Sigmoid colon (tissue), 7 donors: Measurements from ENCODE around the gene ADCY1. TPM values are rescaled to one million over a fixed set of nuclear protein-coding genes. Genes with fewer than 3 reads are reported as not detected.

ENCODE experiments used
- DNase-seq: peaks from one replicate; pipeline ENCODE4 v3.0.0-alpha.2; 2019
- H3K27ac ChIP-seq, 4 donors: fragments of 200-600 bp; sonication (generic); one replicate each; pipeline ENCODE4 v1.5.1; 2016 to 2019; ENCODE audit warnings: mild to moderate bottlenecking in 1 of 4
- H3K27me3 ChIP-seq, 3 donors: fragments of 200-600 bp; sonication (generic); one replicate each; pipeline ENCODE4 v1.5.1; 2019; ENCODE audit warnings: mild to moderate bottlenecking in 1 of 3
- H3K36me3 ChIP-seq, 4 donors: fragments of 200-600 bp; sonication (generic); one replicate each; pipeline ENCODE4 v1.5.1; 2016 to 2019
- H3K4me1 ChIP-seq, 4 donors: fragments of 200-600 bp; sonication (generic); one replicate each; pipeline ENCODE4 v1.5.1; 2017 to 2019
- H3K4me3 ChIP-seq, 4 donors: fragments of 200-600 bp; sonication (generic); one replicate each; pipeline ENCODE4 v1.5.1; 2017 to 2019; ENCODE audit warnings: mild to moderate bottlenecking in 2 of 4, moderate library complexity in 1 of 4
- H3K9me3 ChIP-seq, 4 donors: fragments of 200-600 bp in 3 of 4; sonication (generic) in 3 of 4; one replicate each; pipeline versions ENCODE4 v1.5.1 to v1.6.1; 2013 to 2019
- EP300 ChIP-seq, 4 donors: sonication (generic); formaldehyde crosslinking; IDR thresholded peaks; one replicate each; pipeline ENCODE4 v1.6.1; 2017; ENCODE audit warnings: antibody characterized with exemption in 4 of 4
- POLR2A ChIP-seq, 2 donors: fragments of 450-650 bp; IDR thresholded peaks; one replicate each; pipeline ENCODE4 v1.6.1; 2016; ENCODE audit warnings: antibody characterized with exemption in 2 of 2, mild to moderate bottlenecking in 2 of 2, moderate library complexity in 2 of 2
- POLR2AphosphoS5 ChIP-seq, 4 donors: sonication (generic); formaldehyde crosslinking; IDR thresholded peaks; one replicate each; pipeline ENCODE4 v1.6.1; 2017; ENCODE audit warnings: antibody characterized with exemption in 4 of 4
- WGBS, 2 donors: extraction: QIAGEN DNeasy Blood & Tissue Kit; methylation state at CpG; one replicate each; pipeline ENCODE4 v1.1.7; 2013; 5-methylcytosine and 5-hydroxymethylcytosine counted together
- intact Hi-C: fragments of 100-400 bp; cut with DNase I; formaldehyde crosslinking; loops from one replicate; pipeline ENCODE4 v1.15.1; 2023
- polyA plus RNA-seq, 3 donors: library from polyadenylated mRNA; stranded (reverse); fragments of 200-250 nt; gene quantifications; one replicate each; pipeline ENCODE4 v1.2.3, GENCODE V29; 2013
- total RNA-seq, 4 donors: library from RNA; depleted of rRNA; stranded (reverse); fragments of >200 nt; gene quantifications; one replicate each; pipeline ENCODE4 v1.1.0, GENCODE V29; 2016
- TF ChIP-seq, protein P1 (sequence below), 4 experiments: fragments of 450-650 bp in 3 of 4; fragments of 200-600 bp in 1 of 4; IDR thresholded peaks; one replicate each; pipeline ENCODE4 v1.5.1; 2016 to 2019; ENCODE audit warnings: antibody characterized with exemption in 4 of 4, mild to moderate bottlenecking in 3 of 4, moderate library complexity in 2 of 4
- donor health status: healthy with polysubstance abuse.
- donor health status: Bipolar disorder and iron deficiency.
- donor health status: healthy.

The ADCY1 gene
- total and polyA plus RNA-seq, 7 donors, result 0.23 to 0.71 (median 0.55) TPM

DNA sequence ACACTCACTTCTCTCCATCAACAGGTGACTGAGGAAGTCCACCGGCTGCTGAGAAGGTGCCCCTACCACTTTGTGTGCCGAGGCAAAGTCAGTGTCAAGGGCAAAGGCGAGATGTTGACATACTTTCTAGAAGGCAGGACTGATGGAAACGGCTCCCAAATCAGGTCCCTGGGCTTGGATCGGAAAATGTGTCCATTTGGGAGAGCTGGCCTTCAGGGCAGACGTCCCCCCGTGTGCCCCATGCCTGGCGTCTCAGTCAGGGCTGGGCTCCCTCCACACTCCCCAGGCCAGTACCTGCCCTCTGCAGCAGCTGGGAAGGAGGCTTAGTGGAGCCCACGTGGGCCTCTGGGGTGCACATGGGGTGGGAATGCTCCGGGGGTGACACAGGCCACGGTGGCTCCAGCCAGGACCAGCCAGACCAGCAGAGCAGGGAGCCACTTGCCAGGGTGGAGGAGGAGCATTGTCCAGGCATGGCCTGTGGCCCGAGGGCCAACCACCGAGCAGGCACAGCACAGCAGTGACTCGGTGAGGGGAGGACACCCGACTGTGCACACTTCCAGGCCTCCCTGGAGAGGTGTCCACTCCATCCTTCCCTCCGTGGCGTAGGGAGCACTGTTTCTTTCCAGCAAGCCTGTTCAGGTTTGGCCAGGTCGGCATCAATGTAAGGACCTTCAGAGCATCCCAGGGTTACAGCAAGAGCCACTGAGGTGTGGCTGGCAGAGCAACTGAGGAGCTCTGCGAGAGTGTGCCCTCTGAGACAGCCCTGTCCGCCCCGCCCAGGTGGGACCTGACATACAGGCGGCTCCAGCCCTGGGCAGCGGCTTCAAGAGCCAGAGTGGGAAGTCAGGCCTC is 139.7 kb downstream of the ADCY1 start:
- H3K4me1 ChIP-seq, result no peaks in the 10 kb centered on the region
- intact Hi-C loops, result no loop called here
- TF ChIP-seq, protein P1, sequence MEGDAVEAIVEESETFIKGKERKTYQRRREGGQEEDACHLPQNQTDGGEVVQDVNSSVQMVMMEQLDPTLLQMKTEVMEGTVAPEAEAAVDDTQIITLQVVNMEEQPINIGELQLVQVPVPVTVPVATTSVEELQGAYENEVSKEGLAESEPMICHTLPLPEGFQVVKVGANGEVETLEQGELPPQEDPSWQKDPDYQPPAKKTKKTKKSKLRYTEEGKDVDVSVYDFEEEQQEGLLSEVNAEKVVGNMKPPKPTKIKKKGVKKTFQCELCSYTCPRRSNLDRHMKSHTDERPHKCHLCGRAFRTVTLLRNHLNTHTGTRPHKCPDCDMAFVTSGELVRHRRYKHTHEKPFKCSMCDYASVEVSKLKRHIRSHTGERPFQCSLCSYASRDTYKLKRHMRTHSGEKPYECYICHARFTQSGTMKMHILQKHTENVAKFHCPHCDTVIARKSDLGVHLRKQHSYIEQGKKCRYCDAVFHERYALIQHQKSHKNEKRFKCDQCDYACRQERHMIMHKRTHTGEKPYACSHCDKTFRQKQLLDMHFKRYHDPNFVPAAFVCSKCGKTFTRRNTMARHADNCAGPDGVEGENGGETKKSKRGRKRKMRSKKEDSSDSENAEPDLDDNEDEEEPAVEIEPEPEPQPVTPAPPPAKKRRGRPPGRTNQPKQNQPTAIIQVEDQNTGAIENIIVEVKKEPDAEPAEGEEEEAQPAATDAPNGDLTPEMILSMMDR (IDR thresholded peaks at IDR 0.05), result no peak
- TF ChIP-seq EP300 (IDR thresholded peaks at IDR 0.05), result no peak
- TF ChIP-seq POLR2AphosphoS5 (IDR thresholded peaks at IDR 0.05), result no peak
- no peak for TF ChIP-seq POLR2A (IDR thresholded peaks at IDR 0.05)

DNA sequence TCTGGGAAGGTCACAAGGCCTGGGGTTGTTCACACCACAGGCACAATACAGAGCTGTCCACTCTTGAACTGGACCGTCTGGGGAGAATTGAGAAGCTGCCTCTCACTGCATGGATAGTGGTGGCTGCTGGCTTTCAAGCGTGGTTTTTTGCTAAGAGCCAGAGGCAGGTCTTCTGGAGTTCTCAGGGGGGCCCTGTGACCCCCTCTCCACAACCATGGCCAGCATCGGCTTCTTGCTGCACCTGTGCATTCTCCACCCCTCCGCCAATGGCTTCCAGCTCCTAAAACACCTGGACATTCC is 140.3 kb downstream of the ADCY1 start:
- Histone ChIP-seq H3K4me1 (no peaks in the 10 kb centered on the region), H3K4me3 (no peak overlapping the region), H3K27me3 (peaks cover 0 to 5% (median 0%) of the 10 kb centered on the region in 3 donors), H3K9me3 (no peaks in the 10 kb centered on the region), H3K27ac (no peak overlapping the region), H3K36me3 (no peaks in the 10 kb centered on the region)
- DNase-seq, result no peak
- TF ChIP-seq EP300 (IDR thresholded peaks at IDR 0.05) (no peak), POLR2AphosphoS5 (IDR thresholded peaks at IDR 0.05) (no peak), POLR2A (IDR thresholded peaks at IDR 0.05) (no peak)
- TF ChIP-seq, protein P1 (IDR thresholded peaks at IDR 0.05), result no peak
- WGBS, 2 donors, result 69 to 70% methylated on average over 4 of the region's 4 CpGs
- intact Hi-C loops, result no loop called here

More for the DNA sequence above, 139.7 kb downstream of the ADCY1 start:
- WGBS, 2 donors, result 86 to 88% methylated on average over 23 of the region's 23 CpGs
- Histone ChIP-seq H3K27me3 (peaks cover 0 to 5% (median 0%) of the 10 kb centered on the region in 3 donors), H3K36me3 (no peaks in the 10 kb centered on the region), H3K4me3 (no peak overlapping the region), H3K9me3 (no peaks in the 10 kb centered on the region), H3K27ac (no peak overlapping the region)
- no peak for DNase-seq

DNA sequence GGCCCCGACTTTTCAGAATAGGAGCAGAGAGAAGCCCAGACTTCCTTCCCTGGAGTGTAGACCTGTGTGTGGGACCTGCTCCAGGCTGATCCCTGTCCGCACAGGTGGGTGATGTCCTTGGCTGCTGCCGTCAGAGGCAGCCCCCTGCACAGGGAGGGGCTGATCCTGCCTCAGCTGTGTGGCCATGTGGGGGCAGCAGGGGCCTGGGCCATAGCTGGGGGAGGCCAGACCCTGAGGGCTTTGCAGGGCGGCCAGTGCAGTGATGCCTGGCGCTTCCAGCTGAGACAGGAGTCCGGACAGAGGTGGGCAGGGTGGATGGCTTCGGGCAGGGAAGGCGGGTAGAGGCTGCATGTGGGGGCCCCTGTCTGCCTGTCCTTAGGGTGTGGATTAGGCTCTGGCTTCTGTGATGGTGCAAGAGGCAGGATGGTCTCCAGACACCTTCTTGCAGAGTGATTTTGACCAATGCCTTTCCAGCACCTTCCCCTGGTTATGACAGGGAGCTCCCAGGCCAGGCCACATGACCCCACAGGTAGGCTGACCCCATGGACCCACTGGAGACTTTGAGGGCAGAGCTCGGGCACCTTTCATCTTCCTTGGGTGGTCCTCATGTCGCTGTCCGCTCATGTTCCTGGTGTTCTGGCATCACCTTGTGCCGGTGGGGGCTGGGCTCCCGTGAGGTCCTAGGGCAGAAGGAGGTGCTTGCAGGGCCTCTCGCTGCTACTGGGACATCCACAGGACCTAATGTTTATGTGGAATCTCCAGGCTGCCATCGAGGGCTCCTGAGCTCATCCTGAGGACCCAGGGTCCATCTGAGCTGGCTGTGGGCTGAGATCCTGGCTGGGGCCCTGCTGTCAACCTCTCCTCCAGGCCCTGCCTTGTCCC is 141.5 kb downstream of the ADCY1 start:
- no peaks in the 10 kb centered on the region for H3K36me3 ChIP-seq
- H3K27me3 ChIP-seq, result peaks cover 0 to 5% (median 0%) of the 10 kb centered on the region in 3 donors
- WGBS, 2 donors, result 91 to 92% methylated on average over 15 of the region's 15 CpGs
- no peak overlapping the region for H3K4me3 ChIP-seq
- DNase-seq, result no peak
- no peaks in the 10 kb centered on the region for H3K4me1 ChIP-seq
- intact Hi-C loops, result no loop called here
- no peaks in the 10 kb centered on the region for H3K9me3 ChIP-seq
- no peak overlapping the region for H3K27ac ChIP-seq
- TF ChIP-seq POLR2AphosphoS5 (IDR thresholded peaks at IDR 0.05) (no peak), EP300 (IDR thresholded peaks at IDR 0.05) (no peak), POLR2A (IDR thresholded peaks at IDR 0.05) (no peak)
- TF ChIP-seq, protein P1 (IDR thresholded peaks at IDR 0.05), result no peak

DNA sequence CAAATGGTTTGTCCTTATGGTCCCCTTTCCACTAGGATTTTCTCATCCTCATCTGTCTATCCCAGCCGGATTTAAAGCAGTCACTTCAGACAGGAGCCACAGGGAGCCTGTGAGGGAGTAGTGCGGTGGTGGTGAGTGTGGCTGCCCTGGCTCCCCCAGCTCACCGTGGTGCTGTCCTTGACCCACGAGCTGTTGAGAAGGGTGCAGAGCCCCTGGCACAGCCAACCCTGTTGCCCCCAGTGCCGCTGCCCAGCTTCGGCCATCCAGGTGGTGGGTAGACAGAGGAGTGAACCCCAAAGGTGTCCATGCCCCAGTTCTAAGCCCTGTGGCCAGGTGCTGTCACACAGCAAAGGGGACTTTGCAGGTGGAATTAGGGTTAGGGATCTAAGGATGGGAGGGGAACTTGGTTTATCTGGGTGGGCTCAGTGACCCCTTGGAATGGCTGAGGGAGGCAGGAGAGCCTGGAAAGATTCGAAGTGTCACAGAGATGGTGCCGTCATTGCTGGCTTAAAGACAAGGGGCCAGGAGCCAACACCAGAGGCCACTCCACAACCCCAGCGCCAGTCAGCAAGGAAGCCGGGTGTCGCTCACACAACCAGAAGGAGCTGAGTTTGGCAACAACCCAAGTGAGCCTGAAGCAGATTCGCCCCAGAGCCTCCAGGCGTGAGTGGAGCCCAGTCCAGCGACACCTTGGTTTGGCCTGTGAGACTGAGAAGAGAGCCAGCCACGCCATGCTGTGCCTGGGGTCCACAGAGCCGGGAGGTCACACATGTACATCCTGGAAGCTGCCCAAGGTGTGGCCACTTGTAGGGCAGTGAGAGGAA is 142.4 kb downstream of the ADCY1 start:
- intact Hi-C loops, result no loop called here
- H3K27ac ChIP-seq, result no peak overlapping the region
- DNase-seq, result no peak

More for the DNA sequence above, 142.4 kb downstream of the ADCY1 start:
- peaks cover 0 to 5% (median 0%) of the 10 kb centered on the region in 3 donors for H3K27me3 ChIP-seq
- TF ChIP-seq, protein P1 (IDR thresholded peaks at IDR 0.05), result no peak
- no peak for TF ChIP-seq POLR2A (IDR thresholded peaks at IDR 0.05)
- TF ChIP-seq EP300 (IDR thresholded peaks at IDR 0.05), result no peak
- TF ChIP-seq POLR2AphosphoS5 (IDR thresholded peaks at IDR 0.05), result no peak
- 86 to 91% methylated on average over 16 of the region's 16 CpGs for WGBS, 2 donors
- H3K4me1 ChIP-seq, result no peaks in the 10 kb centered on the region
- no peak overlapping the region for H3K4me3 ChIP-seq
- no peaks in the 10 kb centered on the region for H3K36me3 ChIP-seq
- no peaks in the 10 kb centered on the region for H3K9me3 ChIP-seq
